GM12873 (cell line): Measurements from ENCODE around the gene AIFM1.

Source experiments
- CTCF ChIP-seq: IDR thresholded peaks from 2 replicates; pipeline ENCODE4 v1.5.1; 2012; ENCODE audit warnings: low read depth, mild to moderate bottlenecking, moderate library complexity, low read length, control low read depth; ENCODE audit not compliant: insufficient read depth; ENCODE audit errors: missing control alignments

The AIFM1 gene

GRCh38 chrX:130158311-130158710 is 7.3 kb downstream of the AIFM1 start:
- no peak for TF ChIP-seq CTCF

GRCh38 chrX:130155564-130155963 is 10.1 kb downstream of the AIFM1 start:
- no peak for TF ChIP-seq CTCF

GRCh38 chrX:130147631-130148030 is 18.0 kb downstream of the AIFM1 start:
- TF ChIP-seq CTCF: no peak

- TF ChIP-seq CTCF: no peak
Observed at GRCh38 chrX:130145123-130145522, 20.5 kb downstream of the AIFM1 start.

- TF ChIP-seq CTCF: peak; percentile 7
Observed at GRCh38 chrX:130144509-130144908, 21.1 kb downstream of the AIFM1 start.

- TF ChIP-seq CTCF: no peak
Observed at GRCh38 chrX:130139474-130140201, 26.0 kb downstream of the AIFM1 start.

GRCh38 chrX:130136961-130137360 is 28.7 kb downstream of the AIFM1 start:
- no peak for TF ChIP-seq CTCF
